Fibroblast of upper back skin (primary cell): Measurements from ENCODE around the gene WNK2.

Source experiments
- DNase-seq: peaks from one replicate; pipeline ENCODE4 v3.0.0-alpha.2; 2013

Gene WNK2

DNA sequence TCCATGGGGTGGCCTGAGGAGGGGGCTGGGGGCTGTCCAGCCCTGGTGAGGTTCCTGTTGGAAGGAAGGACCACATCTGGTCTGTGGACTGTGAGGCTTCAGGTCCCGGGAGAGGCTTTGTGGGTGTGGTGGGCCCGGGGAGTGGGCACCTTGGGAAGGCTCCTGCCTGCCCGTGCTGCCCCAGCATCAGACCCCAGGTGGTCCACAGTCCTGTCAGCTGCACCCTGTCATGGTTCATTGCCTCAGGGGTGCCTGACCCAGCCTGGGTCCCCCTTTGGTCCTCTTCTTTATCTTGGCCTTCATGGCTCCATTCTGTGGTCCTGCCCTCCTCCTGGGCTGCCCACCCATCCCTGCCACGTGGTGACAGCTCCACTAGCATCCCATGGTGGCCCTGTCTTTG, 36.7 kb downstream of the WNK2 start:
- DNase-seq: no peak

DNA sequence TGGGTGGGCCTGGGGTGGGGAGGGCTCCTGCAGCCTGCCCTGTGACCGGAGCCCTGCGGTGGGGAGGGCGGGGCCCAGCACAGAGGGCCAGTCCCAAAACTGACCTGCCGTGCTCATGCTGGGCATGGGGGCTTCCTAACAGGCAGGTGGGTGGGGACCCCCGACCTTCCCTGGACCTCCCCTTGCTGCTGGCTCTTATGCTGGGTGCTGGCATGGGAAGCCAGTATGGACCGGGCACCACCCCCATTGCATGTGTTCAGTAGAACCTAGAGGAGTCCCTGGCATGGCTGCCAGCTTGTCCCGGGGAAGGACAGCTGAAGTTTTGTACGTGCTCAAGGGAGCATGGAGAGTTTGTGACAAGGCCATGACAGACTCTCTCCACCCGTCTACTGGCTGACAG, 37.1 kb downstream of the WNK2 start:
- DNase-seq: no peak

DNA sequence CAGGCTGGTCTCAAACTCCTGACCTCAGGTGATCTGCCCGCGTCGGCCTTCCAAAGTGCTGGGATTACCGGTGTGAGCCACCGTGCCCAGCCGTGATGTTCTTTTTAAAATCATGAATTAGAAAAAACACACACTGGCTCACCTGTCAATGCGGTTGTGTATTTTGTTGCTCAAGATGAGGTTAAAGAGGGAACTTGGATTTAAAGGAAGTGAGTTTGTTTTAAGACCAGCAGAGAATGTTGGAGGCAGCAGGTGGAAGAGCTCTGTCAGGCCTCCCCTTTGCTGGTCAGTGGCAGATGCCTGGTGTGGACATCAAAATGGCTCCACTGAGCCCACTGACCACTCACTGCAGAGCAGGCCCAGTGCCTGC, 38.9 kb downstream of the WNK2 start:
- DNase-seq: no peak

DNA sequence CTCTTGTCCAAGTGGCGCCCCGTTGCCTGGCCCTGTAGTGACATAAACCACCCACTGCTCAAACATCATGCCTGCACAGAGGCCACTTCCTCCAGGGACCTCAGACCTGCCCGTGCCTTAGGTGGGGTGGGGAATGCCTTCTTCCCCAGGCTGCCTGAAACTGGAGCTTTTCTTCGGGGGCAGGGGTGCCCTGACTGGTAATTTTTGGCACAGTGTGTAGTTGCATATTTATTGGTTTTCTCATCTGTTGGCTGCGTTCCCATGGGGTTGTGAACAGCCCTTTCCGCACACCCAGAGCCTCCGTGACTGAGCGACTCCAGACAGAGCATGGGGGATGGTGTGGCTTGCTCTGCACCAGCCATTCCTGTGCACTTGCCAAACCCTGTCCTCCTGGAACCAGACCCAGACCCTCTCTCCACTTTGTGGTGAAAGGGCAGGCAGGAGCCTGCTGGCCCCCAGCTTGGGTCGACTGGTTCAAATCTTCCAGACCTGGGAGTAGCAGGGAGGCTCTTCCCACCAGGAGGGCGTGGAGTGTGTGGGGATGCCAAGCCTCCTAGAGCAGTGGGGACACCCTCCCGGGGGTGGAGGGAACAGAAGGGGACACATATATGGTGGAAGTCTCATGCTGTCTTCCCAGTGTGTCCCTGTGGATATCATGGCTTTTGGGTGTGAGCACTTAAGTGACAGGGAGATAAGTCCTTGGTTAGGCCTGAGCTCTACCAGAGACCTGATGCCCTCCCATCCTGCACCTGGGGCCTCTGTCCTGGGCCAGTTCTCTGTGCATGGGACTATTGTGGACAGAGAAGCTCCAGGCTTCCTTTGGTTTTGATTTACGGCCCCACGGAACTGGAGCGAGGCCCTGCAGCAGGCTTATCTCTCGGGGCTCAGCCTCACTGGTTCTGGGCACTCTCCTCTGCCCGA, 39.6 kb downstream of the WNK2 start:
- DNase-seq: peak; percentile 69

DNA sequence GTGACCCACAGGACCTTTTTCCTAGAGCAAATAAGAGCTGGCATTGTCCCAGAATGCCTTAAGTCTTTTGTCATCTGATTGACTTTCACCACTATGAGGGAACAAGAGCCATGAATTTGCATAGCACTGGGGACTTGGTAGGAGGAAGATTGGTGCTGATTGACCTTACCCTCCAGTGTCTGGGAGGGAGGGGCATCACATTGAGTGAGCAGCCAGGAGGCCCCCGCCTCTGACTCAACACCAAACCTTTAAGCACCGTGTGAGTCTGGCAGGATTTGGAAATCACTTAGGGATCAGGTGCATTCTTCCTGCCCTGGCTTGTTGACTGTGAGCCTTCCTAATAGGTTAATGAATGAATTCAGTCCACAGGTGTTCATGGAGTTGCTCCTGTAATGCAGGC, 40.7 kb downstream of the WNK2 start:
- DNase-seq: no peak

DNA sequence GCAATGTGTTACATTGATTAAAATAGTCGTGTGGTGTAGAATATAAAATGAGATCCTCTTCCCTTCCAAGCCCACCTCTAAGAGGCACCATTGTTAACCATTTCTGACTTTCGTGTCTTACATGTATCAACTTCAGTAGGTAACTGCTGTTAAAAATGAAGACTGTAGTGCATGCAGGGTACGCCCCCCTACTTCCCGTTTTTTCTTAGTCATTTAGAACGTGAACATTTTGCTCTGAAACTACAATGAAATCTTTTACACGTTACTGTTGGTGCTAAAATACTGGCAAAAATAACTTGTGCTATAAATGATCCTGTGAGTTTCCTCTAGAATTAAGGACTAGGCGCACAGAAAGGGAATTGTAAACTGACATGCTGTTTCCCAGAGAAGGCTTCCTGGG, 41.5 kb downstream of the WNK2 start:
- no peak for DNase-seq

DNA sequence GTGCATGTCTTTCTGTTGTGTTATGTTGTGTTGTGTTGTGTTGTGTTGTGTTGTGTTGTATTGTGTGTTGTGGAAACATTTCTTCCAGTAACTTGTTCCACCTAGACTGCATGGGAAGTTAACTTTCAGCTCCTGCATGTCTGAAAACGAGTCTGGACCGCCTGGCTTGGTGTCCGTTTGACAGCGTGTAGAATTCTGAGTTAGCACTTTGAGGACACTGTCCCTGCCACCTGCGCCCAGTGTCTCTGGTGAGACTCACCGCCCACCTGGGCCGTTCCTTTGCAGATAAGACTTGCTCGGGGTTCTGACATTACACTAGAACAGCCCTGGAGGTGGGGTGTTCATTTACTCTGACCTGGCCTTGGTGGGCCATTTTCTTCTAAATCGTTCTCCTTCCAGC, 42.0 kb downstream of the WNK2 start:
- DNase-seq: no peak

DNA sequence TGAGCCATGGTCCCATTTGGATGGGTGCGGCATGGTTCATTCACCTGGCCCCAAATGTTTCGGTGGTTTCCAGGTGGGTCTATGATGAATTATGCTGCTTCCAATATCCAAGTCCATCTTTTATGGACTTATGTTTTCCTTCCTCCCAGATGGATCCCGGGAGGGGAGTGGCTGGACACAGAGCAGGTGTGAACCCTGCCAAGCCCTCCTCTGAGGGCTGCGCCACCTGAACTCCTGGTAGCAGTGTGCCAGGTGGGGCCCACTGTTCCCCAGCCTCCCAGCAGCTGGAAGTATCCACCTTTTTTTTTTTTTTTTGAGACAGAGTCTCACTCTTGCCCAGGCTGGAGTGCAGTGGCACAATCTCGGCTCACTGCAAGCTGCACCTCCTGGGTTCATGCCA, 42.9 kb downstream of the WNK2 start:
- DNase-seq: no peak

DNA sequence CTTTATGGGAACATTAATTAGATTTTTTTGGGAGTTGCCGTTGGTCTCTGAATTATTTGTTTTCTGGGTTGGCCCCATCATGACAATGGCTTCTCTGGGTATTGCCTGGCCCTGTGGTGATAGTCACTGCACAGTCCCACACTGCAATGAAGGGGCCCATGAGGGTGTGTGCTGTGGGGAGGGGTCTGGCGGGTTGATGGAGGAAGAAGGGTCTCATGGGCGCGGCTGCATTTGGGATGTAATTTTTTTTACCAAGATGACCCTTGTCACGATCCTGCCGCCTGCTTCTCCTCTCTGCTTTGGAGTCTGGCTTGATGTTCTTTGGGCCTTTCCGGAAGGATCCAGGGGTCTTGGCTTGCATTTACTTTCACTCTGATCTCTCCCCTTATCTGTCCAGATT, 44.1 kb downstream of the WNK2 start:
- no peak for DNase-seq

DNA sequence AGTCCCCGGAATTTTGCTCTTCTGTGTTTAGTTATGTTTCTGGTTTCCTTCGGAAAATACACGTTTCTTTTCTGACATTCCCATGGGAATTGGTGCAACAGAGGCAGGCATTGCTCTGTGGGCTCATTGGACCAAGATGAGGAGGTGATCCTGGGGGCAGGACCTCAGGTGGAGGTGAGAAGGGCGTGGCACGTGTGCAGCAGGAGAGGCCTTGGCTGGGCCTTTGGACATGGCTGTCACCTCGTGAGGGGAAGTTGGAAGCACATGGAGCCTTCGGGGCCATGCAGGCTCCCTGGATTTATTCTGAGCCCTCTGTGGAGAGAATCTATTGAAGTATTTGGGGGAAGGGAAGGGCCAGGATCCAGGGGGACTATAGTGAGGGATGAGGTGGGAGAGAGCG, 44.5 kb downstream of the WNK2 start:
- DNase-seq: no peak

DNA sequence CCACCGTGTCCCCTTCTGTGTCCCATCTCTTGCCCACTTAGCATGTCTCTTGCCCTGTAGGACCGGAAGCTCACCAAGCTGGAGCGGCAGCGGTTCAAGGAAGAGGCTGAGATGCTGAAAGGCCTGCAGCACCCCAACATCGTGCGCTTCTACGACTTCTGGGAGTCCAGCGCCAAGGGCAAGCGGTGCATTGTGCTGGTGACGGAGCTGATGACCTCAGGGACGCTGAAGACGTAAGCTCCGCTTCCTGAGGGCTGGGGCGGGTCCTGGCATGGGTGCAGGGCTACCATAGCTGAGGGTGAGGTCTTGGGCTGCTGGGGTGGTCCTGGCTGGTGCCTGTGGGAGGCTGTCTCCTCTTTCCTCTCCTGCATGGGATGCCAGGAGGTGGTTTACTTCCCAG, 45.7 kb downstream of the WNK2 start:
- no peak for DNase-seq

DNA sequence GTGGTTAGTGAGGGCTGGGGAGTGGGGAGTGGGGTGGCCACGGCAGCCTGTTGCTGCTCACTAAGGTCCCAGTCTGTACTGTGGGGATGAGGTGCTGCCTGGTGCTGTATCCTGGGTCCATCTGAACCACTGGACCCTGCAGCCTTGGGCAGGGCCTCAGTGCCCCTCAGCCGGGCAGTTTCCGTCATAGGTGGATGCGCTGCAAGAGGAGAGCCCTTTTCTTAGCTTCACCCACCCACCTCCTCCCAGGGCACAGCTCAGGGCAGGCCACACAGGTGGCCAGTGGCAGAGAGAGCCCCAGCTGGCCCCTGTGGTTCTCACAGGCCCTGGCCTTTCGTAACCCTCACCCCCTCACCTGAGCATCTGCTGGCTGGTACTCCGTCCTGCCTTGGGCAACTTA, 46.2 kb downstream of the WNK2 start:
- DNase-seq: no peak

DNA sequence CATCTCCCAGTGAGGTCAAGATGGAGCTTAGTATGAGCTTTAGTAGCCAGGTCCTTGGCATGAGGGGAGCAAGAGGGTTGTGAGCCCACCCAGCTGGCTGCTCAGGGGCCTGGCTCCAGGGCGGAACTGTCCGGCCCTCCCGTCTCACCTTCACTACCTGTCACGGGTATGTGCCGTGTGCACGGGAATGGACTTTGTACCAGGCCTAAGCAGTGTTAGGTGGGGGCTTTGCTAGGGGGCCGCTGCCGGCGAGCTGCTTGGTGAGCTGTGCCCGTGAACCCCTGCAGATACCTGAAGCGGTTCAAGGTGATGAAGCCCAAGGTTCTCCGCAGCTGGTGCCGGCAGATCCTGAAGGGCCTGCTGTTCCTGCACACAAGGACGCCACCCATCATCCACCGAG, 46.7 kb downstream of the WNK2 start:
- DNase-seq: no peak

DNA sequence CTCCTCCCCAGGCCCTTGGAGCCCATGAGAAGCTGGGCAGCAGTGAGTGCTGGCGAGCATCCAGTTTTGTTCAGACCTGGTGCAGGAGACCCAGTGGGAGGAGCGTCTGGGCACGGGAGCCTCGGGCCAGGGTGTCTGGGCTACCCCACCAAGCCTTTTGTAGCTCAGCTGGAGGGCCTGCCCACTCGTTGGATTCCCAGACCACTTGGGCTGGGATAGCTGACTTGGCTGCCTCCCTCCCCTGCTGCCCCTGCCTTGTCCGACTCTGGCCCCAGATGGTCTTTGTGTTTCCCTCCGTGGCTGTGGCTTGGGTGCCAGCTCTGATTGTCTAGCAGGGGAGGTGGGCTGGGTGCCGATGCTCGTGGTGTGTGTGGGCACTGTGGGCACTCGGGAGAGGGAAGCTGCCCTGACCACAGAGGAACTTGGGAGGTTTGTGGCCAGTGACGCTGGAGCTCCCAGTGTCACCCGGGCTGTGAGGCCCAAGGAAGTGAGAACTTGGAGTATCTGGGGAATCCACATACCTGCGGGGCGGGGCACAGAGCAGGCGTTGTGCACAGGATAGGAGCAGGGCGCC, 47.3 kb downstream of the WNK2 start:
- no peak for DNase-seq

DNA sequence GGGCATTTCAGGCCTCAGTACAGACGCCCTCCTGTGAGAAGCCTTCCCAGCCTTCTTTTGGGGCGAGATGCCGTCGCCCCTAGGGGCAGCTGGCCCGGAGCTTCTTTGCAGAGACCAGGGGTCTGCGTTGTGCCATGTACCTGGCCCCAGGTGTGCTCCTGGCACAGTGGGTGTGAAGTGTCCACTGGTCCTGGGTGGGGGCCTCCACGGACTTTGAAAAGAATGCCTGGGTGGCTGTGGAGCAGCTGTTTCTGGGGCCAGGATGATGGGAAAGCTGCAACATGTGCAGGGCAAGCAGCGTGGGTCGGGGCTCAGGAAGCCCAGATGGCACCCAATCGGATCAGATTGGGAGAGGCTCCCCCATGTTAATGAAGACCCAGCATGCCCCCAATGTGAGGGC, 47.8 kb downstream of the WNK2 start:
- no peak for DNase-seq

DNA sequence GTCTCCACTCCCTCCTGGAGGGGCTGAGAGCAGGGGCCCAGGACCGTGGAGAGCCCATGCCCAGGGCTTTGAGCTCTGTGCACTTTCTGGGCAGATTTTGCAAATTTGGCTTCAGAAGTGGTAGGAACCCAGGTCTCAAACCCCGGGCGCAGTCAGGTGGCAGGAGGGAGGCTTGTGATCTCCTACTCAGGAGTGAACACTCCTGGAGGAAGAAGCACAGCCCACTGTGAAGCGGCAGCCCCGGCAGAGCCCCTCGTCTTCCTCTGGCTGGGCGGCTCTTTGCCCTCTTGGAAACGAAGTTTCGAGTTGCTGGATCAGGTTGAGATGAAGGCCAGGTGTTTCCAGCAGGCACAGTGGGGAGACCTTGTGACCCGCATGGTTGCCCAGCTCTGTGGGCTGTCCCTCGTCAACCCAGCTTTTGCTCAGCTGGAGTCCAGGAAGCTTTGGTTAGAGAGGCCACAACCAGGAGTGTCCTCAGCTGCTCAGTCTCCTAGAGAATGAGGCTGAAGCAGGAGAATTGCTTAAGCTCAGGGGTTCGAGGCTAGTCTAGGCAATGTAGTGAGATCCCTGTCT, 48.5 kb downstream of the WNK2 start:
- DNase-seq: no peak

DNA sequence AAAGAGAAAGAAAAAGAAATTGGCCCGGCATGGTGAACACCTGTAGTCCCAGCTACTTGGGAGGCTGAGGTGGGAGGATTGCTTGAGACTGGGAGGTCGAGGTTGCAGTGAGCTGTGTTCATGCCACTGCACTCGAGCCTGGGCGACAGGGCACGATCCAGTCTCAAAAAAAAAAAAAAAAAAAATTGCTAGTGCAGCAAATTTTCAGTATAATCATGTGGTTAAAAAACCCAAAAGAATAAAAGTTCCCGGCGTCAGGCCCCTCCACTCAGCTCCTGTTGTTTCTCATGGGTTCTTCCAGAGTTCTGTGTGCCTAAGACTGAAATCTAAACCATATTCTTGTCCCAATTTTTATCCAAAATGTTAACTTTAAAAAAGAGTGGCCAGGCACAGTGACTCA, 49.1 kb downstream of the WNK2 start:
- DNase-seq: no peak

DNA sequence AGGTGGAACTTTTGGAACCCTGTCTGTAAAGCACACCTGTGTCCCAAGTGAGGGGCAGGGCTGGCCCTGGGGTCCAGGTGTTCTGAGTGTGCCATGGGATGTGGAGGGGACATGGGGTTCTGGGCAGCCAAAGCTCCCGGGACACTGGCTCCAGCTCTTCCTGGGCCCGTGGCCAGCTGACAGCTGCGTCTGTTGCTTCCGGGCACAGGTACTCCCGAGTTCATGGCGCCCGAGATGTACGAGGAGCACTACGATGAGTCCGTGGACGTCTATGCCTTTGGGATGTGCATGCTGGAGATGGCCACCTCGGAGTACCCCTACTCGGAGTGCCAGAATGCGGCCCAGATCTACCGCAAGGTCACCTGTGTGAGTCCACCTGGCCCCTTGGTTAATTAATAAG, 50.7 kb downstream of the WNK2 start:
- no peak for DNase-seq

DNA sequence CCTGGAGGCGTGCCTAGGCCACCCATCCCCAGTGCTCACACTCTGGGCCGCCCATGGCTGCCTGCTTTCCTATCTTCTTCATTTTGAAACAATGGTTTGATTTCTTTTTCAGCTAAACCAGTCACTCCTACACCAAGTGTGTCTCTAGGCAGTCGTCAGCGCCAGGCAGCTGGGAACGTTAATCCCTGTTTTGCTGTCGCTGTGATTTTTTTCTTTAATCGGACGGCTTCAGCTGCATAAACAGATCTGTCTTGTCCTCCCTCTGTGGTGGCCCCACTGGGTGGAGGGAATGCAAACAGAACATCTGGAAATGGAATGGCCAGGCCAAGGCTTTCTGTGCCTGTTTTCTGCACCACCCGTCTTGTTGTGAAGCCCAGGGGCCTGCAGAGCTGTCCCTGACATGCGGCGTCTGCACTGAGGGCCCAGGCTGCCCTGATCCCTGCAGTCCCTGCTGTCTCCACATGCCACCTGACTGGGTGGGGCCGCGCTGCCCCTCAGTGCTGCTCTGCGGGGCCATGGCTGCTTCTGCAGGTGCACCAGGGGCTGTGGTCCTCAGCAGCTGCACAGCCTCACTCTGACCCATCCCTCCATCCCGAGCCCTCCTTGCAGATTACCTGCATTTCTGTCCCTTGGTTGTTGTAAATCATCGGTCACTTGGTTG, 51.5 kb downstream of the WNK2 start:
- DNase-seq: no peak

DNA sequence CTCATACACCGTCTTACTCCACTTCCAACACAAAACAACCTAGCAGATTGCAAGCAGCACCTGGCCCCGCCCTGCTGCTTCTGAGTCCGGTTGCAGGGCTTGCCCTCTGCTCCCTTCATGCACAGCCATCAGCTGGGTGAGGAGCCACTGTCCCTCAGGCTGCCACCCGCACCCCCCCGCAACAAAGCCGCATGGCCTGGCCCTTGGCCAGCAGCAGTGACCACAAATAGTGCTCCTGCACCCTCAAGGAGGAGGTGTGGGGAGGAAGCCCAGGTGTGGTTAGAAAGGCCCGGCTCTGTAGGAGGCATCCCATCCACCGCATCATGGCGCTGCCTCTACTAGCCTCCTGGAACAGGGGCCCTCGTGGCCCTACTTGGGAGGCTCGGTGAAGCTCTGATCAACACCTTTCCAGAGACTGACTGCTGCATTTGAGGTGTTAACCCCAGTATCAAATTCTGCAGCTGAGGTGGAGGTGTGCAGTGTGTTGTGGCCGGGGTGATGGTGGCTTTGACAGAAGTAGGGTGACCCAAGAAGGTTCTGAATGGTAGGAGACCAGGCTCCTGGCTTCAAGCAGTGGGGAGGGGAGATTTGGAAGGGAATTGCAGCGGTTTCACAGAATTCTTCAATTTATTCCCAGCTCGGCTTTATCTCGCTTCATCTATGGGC, 52.7 kb downstream of the WNK2 start:
- DNase-seq: no peak

DNA sequence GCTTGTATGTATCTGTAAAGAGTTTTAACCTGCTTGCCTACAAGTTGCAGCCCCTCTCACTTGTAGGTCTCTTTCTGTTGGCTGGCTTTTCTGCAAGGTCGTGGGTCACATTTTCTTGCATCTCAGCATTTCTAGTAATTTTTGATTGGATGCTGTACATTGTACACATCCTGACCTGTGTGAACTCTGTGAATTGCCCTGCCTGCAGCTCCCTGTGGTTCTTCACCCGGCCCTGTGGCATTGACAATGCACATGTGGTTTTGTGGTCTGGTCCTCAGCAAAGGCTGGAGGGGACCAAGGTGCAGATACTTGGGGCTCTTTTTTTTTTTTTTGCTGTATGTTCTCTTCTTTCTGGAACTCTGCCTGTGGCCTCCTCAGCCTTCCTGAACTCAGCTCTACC, 53.6 kb downstream of the WNK2 start:
- no peak for DNase-seq

DNA sequence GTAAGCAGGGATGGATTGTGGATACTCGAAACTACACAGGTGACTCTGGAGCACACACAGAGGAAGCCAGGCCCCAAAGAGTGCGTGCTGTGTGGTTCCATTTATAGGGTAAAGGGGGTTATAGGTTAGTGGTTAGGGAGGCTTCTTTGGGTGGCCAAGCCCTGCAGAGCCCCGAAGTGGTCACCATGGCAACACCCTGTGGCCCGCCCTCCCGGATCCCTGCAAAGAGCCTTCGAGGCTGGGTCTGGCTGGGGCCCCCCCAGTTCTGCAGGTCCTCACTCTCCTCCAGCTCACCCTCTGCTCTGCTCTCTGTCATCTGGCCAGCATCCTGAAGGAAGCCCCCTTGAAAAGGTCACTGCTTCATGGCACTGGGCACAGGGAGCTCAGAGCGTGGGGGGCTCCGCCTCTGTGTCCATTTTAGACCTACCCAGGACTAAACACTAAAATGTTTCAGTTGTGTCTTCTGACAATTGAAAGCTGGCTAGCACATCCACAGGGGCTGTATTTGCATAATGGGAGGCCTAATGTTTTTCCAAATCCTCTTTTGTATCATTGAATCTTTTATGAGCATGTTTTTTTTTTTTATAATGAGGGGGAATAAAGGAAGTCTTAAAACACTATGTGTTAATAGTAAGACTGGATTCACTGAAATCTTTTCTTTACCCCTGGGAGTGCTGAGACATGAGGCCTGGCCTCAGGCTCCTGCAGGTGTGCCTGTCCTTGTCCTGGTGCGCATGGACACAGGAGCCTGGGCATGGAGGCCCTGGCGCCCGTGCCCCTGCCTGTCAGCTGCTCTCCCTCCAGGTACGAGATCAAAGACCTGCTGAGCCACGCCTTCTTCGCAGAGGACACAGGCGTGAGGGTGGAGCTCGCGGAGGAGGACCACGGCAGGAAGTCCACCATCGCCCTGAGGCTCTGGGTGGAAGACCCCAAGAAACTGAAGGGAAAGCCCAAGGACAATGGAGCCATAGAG, 55.3 kb downstream of the WNK2 start:
- no peak for DNase-seq
